ENCODE results near the gene POLE.
"Not testable (repeated sequence)": the region's sequence is repeated elsewhere in the genome, so short reads cannot be mapped to it uniquely, and the experiment has no call there.

Gene POLE

DNA sequence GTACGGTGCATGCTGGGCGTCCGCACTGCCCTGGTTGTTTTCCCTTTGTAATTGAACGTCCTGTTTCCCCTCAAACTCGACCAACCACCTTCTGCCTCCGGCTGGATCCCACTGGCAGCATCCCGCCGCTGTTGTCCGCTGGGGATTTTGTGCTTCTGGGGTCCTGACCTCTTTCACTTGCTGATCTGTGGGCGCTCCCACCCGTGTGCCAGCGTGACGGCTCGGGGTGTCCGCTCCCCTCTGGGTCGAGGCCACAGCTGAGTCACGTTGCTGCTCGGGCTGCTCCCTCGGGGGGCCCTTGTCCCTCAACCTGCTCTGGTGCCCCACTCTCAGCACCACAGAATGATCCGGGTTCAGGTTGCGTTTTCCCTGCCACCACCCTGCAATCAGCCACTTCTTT lies 31.5 kb upstream of the POLE start:
- DNase-seq (ENCODE audit: low spot score) = no peak

DNA sequence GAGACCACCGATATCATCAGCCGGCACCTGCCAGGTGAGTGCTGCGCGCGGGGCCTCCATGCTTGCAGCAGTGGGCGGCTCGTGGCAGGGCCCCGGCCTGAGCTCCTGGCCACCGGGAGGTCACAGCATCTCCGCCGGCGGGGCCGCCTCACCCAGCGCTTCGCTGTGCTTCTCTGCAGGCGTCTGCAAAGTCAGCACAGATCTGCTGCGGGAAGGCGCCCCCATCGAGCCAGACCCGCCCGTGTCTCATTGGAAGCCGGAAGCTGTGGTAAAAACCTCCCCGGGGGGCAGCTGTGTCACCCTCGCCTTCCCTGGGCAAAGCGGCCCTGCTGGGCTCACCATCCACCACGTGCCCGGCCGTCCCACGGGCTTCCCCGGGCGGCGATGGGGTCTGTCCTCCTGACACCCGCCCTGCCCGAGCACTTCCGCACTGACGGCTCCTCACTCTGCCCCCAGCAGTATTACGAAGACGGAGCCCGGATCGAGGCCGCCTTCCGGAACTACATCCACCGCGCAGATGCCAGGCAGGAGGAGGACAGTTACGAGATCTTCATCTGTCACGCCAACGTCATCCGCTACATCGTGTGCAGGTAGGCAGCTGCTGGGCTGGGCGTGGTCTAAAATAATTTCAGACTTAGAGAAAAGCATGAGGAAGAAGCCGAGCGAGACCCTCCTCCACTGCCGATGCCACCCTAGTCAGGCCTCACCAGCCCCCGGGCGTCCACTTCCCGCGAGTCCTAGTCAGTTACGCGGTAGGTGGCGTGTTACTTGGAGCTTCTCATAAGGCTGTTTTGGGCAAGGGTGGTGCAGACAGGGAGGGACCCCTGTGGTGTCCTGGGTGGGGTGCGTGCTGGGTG lies 30.6 kb upstream of the POLE start:
- DNase-seq (ENCODE audit: low spot score) = no peak

DNA sequence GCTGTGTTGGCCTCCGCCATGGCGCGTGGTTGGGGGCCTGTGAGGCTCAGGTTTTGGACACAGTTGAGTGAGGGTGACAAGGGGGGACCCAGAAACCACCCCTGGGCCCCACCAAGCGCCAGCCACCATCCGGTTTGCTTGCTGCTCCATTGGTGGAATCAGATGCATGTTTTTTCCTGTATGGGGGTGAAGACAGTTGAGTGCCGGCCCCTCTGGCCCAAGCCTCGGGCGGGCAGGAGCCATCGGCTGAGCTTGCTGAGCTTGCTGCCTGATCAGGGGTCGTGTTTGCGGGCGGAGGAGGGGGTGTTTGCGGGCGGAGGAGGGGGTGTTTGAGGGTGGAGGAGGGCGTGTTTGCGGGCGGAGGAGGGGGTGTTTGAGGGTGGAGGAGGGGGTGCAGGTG lies 29.9 kb upstream of the POLE start:
- DNase-seq (ENCODE audit: low spot score) = no peak

DNA sequence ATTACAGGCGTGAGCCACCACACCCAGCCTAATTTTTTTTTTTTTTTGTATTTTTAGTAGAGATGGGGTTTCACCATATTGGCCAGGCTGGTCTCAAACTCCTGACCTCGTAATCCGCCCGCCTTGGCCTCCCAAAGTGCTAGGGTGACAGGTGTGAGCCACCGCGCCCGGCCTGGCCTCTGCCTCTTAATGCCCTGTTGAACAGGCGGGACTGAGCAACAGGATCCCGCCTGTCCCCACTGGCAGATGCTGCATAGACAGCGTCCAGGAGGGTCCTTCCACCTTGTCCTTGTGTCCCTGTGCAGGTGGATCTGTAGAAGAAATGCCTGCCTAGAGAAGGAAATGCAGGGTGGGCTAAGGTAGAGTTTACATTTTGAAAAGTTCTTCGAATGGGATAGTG lies 29.2 kb upstream of the POLE start:
- DNase-seq (ENCODE audit: low spot score) = no peak

DNA sequence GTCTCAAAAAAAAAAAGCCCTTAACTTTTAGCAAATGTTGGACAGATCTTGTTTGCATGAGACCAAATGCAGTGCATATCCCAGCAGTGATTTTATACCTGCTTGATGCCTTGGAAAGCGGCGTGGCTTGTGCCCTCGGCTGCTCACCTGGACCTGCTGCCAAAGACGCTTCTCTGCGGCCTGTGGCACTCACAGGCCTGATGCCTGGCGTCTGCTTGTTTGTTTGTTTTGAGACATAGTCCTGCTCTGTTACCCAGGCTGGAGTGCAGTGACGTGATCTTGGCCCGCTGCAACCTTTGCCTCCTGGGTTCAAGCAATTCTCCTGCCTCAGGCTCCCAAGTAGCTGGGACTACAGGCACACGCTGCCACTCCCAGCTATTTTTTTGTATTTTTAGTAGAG lies 28.7 kb upstream of the POLE start:
- no peak for DNase-seq (ENCODE audit: low spot score)

DNA sequence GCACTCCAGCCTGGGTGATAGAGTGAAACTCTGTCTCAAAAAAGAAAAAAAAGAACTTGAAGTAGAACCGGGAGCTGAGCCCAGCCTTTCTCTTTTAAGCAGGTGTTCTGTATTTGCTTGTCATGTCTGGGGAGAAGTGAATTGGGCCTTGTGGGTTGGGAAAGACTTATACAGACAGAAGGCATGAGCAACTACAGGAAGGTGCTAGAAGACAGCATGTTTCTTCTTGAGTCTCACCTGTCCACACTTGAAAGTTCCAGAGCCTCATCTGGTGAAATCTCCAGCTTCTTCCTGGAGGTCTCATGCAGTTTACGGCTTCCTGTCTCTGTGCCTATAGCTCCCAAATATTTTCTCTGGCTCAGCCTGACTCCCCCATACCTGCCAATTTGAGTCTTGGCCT lies 26.0 kb upstream of the POLE start:
- DNase-seq (ENCODE audit: low spot score) = no peak

DNA sequence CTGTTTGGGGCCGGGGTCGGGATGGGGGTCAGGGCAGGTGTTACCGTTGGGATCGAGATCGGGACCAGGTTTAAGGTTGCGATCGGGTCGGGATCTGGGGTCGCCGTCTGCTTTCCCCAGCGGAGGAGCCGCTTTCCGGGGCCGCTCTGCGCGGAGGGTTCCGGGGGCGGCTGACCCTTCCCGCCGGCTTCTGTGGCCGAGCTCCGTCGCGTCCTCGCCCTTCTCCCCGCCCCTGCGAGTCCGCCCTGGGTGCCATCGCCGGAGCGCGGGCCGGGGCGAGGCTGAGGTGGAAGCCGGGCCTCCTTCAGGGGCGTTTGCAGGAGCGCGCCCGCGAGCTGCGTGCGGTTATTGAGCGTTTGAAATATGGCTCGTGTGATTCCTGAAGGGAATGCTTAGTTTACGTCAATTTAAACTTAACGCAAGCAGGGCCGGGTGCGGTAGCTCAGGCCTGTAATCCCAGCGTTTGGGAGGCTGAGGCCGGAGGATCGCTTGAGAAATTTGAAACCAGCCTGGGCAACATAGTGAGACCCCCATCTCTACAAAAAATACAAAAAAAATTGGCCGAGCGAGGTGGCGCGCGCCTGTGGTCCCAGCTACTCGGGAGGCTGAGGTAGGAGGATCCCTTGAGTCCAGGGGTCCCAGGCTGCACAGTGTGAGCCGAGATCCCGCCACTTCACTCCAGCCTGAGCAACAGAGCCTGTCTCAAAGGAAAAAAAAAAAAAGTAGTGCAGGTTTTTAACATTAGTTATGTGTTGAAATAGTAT lies 24.1 kb upstream of the POLE start:
- peak; percentile 57 for DNase-seq (ENCODE audit: low spot score)

DNA sequence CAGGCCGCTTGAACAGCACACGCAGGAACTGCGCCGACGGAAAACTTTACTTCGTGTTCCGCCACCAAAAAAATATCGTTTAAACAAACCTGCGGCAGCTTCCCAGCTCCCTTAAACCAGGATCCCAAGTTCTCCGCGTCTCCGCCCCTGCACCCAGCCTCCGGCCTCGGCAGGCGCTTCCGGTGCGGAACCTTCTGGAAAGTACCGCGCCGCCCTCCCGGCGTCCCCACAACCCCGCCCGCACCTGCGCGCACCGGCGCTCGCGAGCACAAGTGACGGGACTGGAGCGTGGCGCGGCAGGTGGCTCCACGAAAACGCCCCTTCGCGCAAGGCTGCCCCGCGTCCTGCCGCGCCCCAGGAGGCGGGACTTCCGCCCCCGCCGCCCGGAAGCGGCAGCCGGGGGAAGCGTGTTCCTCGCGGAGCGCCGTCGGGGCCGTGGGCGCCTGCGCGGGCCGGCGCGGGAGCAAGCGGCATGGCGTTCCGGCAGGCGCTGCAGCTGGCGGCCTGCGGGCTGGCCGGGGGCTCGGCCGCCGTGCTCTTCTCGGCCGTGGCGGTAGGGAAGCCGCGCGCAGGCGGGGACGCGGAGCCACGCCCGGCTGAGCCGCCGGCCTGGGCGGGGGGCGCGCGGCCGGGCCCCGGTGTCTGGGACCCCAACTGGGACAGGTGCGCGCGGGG lies 23.4 kb upstream of the POLE start, which contains the start of gene PGAM5:
Gene PGAM5 (plus strand): TSS at position 438 of the 675 bp plus-strand sequence. CDS start 35 bp downstream, at position 473.
- peak; percentile 99 for DNase-seq (ENCODE audit: low spot score)

DNA sequence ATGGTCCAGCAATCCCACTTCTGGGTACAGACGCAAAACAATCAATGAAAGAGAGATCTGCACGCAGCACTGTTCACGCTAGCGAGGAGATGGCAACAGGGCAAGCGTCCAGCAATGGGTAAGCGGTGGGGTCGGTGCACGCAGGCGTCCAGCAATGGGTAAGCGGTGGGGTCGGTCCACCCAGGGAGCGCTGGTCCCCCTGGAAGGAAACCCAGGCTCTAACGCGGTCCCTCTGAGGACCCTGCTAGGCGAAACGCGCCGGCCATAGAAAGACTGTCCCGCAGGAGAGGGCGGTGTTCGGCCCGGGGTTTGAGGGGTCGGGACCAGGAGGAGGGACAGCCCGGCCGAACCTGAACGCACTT lies 22.9 kb upstream of the POLE start:
- no peak for DNase-seq (ENCODE audit: low spot score)

DNA sequence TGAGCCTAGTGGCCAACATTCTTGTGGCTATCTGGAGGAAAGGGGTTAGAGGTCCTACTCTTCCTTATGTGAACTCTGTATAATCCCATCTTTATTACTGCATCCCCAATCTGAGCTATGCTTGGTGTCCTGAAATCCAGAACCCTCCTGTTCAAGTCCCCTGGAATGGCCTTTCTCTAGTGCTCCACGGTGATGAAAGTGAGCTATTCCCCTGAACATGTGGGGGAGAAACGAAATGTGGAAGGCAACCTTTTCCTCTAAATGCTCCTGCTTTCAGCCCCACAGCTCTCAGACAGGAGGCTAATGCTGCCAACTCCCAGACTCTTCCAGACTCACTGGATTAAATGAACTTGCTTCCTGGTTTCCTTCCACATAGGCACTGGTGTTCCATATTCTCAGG lies 21.0 kb upstream of the POLE start:
- no peak for DNase-seq (ENCODE audit: low spot score)

DNA sequence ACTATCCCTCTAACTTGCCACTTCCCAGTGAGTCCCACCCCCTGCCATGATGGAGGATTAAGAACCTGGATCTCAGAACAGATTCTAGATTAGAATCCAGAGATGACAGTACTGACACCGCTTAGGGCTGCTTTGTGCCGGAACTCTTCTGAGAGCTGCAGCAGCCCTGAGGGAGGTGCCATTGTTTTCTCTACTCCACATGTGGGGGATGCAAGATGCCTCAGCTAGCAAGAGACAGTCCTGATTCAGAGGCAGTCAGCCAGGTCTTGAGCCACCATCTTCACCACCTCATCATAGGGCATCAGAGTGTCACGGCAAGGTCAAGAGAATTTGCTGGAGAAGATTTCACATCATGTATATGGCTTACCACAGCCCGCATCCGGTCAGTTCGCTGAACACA lies 20.1 kb upstream of the POLE start:
- no peak for DNase-seq (ENCODE audit: low spot score)

DNA sequence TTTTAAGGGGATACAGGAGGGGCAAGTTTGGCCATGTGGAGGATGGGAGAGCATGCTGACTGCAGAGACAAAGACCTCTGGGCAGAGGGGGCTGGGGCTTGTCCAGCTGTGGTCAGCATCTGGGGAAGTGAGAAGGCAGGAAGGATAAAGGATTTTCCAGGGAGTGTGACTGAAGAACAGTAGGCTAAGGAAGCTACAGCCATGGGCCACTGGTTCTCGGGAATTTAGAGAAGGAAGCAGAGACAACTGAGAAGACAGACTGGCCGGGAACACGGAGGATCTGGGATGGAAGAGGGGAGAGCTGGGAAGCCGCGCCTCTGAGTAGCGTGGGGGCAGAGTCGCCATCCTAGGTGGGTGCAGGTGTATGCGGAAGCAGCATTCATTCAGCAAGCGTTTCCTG lies 16.5 kb upstream of the POLE start:
- no peak for DNase-seq (ENCODE audit: low spot score)

DNA sequence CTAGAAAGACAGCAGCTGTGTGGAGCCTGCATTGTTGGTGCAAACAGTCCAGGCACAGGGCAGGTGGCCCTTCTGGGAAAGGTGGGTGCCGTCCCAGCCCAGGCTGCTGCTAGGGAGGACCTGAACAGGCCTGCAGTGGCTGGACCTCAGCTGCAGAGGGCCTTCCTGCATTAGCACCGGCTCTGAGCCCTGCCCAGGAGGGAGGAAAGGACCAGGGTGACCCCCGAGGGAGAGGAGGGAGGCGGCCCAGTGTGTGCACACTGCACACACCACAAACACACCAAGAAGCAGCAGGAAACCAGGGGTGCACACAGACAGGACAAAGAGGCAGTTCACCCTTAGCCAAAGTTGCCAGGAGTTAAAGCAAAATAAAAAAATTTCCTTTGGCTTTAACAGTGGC lies 15.5 kb upstream of the POLE start:
- DNase-seq (ENCODE audit: low spot score) = no peak

DNA sequence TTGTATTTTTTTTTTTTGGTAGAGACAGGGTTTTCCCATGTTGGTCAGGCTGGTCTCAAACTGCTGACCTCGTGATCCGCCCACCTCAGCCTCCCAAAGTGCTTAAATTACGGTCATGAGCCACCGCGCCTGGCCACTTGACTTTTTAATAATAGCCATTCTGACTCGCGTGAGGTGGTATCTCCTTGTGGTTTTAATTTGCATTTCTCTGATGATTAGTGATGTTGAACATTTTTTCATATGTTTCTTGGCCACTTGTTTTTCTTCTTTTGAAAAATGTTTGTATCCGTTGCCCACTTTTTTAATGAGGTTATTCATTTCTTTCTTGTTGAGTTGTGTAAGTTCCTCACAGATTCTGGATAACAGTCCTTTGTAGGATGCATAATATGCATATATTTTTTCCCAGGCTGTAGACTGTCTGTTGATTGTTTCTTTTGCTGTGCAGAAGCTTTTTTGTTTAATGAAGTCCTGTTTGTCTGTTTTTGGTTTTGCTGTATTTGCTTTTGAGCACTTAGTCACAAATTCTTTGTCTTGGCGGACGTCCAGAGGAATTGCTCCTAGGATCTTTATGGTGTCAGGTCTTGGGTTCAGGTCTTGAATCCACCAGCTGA lies 13.2 kb upstream of the POLE start:
- DNase-seq (ENCODE audit: low spot score) = no peak

DNA sequence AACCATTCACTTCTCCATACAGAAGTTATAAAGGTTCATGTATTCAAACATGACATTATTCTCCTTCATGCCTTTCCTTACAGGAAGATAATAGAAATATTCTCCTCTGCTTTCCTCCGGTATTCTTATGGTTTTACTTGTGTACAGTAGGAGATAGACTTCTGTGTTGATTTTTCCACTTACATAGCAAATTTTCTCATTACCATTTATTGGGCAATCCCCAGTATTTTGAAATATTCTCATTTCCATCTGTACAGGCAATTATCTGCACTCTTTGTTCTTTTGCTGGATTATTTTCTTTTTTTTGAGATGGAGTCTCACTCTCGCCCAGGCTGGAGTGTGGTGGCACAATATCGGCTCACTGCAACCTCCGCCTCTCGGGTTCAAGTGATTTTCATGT lies 11.2 kb upstream of the POLE start:
- no peak for DNase-seq (ENCODE audit: low spot score)

DNA sequence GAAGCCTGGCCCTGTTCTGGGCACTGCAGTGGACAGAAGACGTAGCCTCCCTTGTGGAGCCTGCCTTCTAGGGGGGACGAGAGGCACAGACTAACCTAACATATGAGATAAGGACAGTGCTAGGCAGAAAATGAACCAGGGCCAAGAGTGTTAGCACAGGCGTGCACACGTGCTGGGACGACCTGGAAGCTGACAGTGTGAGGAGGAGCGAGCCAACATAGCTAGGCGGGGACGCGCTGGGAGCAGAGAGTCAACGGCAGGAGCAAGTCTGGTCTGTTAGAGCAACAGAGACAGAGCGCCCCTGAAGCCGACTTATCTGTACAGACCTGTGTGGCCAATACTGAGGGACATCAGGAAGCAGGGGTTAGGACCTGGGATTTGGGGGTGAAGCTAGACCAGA lies 8.3 kb upstream of the POLE start:
- no peak for DNase-seq (ENCODE audit: low spot score)

DNA sequence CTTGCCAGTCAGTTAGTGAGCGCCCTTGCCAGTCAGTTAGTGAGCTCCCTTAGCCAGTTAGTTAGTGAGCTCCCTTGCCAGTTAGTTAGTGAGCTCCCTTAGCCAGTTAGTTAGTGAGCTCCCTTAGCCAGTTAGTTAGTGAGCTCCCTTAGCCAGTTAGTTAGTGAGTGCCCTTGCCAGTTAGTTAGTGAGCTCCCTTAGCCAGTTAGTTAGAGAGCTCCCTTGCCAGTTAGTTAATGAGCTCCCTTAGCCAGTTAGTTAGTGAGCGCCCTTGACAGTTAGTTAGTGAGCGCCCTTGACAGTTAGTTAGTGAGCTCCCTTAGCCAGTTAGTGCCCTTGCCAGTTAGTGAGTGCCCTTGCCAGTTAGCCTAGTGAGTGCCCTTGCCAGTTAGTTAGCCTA lies 7.7 kb upstream of the POLE start:
- DNase-seq (ENCODE audit: low spot score) = not testable (repeated sequence)

DNA sequence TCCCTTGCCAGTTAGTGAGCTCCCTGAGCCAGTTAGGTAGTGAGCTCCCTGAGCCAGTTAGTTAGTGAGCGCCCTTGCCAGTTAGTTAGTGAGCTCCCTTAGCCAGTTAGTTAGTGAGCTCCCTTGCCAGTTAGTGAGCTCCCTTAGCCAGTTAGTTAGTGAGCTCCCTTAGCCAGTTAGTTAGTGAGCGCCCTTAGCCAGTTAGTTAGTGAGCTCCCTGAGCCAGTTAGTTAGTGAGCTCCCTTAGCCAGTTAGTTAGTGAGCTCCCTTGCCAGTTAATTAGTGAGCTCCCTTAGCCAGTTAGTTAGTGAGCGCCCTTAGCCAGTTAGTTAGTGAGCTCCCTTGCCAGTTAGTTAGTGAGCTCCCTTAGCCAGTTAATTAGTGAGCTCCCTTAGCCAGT lies 4.9 kb upstream of the POLE start:
- DNase-seq (ENCODE audit: low spot score) = not testable (repeated sequence)

DNA sequence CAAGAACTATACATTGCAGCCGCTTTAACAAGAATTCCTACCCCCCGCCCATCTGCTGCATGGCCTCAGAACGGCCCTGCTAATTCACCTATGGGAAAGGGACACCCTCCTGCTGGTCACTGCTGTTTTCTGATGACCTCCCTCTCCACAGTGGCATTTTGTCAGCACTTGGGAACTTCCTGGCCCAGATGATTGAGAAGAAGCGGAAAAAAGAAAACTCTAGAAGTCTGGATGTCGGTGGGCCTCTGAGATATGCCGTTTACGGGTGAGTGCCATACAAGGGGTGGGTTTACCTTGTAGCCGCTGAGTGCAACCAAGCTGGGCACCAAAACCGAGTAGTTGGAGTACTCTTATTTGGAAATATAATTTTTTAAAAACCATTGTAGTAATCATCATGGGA lies 3.0 kb upstream of the POLE start:
- no peak for DNase-seq (ENCODE audit: low spot score)

DNA sequence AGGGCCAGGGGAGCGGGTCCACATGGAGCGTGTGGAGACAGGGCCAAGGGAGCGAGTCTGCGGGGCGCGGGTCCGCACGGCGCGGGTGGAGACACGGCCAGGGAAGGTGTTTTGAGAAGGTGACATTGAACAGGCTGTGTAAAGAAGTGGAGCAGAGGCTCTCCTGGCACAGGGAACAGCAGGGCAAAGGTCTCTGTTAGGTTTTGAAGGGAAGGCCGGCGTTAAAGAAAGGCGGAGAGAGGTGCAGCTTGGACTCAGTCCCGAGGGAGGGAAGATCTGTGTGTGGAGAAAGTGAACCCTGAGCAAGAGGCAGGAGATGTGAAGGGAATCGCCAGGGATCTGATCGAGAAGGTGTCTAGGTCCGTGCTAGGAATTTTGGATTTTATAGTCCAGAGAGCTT lies 2.1 kb upstream of the POLE start:
- no peak for DNase-seq (ENCODE audit: low spot score)

DNA sequence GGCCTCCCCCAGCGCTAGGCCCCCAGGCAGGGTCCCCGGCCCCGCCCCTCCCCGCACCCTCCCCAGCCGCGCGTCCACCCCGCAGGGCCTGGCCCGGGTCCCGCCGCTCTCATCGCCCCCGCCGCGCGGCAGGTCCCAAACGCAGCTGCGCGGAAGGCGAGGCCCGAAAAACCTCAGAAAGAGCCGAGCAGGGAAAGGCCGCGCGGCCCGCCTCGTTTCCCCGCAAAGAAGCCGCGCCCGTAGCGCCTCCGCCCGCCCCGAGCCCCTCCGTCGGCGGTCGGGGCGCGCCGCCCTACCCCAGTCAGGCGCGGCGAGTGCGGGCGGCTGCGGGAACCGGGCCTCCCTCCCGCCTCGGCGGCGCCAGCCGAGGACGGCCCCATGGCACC lies 324 bp downstream of the POLE start:
- no peak for DNase-seq (ENCODE audit: low spot score)

DNA sequence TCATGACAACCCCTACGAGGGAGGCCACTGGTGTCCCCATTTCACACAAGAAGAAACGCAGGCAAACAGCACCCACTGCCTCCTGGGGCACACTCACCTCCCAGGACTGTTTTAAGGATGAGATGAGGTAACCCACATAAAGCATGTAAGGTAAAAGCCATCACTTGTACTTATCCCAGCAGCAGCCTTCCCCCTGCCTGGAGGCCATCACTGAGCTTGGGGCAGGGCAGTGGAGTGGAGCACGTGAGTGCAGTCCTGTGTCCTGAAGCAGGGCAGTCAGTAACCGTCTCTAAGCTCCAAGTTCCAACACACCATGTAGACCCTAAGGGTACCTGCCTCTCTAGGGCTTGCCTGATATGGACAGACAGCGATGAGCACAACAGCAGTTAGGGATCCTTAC lies 1.7 kb downstream of the POLE start:
- DNase-seq (ENCODE audit: low spot score) = no peak

DNA sequence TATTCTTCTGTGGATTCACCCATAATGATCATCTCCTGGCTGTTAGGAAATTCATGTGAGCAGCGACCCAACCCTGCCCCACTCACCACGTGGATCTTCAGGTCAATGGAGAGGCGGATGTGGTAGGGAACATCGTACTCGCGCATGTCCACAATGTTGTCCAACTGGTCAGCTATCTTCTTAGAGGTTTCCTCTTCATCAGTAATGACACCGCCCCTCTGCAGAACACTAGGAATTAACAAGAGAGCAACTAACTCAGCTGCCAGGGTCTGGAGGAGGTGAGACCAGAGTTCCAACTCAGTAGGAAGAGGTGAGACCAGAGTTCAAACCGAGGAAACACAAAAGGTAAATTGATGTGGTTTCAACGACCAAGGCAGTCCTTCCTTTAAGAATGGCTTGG lies 9.7 kb downstream of the POLE start:
- DNase-seq (ENCODE audit: low spot score) = no peak

All from AG20443 (cell line).